HEK293 (cell line): ENCODE measurements around the gene MRPL54.

Experiments used
- CTCF ChIA-PET: fragments of 350-600 bp; formaldehyde crosslinking; extraction: SDS; loops from one replicate; lab custom pipeline; 2021; ENCODE audit warnings: antibody characterized with exemption; lab: Yijun Ruan, JAX
- POLR2A ChIA-PET: fragments of 300-600 bp; formaldehyde crosslinking; extraction: SDS; loops from one replicate; lab custom pipeline; 2020; ENCODE audit warnings: antibody characterized with exemption, inconsistent platforms; lab: Yijun Ruan, JAX
- H3K27ac ChIP-seq: fragments of 200-500 bp; sonication (Bioruptor generic); 2 replicates; pipeline ENCODE4 v1.5.1; 2014; ENCODE audit warnings: low read depth, low read length, control low read depth, inconsistent platforms; ENCODE audit errors: extremely low read depth
- H3K36me3 ChIP-seq, 2 experiments: fragments of 200-500 bp in 1 of 2; sonication (Bioruptor generic) in 1 of 2; 1 replicate in 1 of 2; 2 replicates in 1 of 2; pipeline ENCODE4 v1.5.1; 2014 to 2017; ENCODE audit warnings: inconsistent platforms in 2 of 2, low read length in 2 of 2; ENCODE audit not compliant: control insufficient read depth in 2 of 2, insufficient read depth in 1 of 2
- H3K4me1 ChIP-seq: fragments of 200-500 bp; sonication (Bioruptor generic); 2 replicates; pipeline ENCODE4 v1.5.1; 2014; ENCODE audit warnings: mild to moderate bottlenecking, low read length, inconsistent platforms; ENCODE audit not compliant: control insufficient read depth, insufficient read depth
- H3K4me3 ChIP-seq: 2 replicates; pipeline ENCODE4 v1.5.1; 2011; ENCODE audit warnings: low read depth, mild to moderate bottlenecking, control low read depth, low read length, moderate library complexity
- H3K9me3 ChIP-seq: fragments of 200-500 bp; sonication (Bioruptor generic); 2 replicates; pipeline ENCODE4 v1.5.1; 2014; ENCODE audit warnings: low read depth, low read length, inconsistent platforms; ENCODE audit not compliant: control insufficient read depth, insufficient read depth
- REST ChIP-seq: fragments of 450-650 bp; formaldehyde crosslinking; IDR thresholded peaks from 2 replicates; pipeline ENCODE4 v1.5.1; 2016; ENCODE audit warnings: missing biosample characterization, missing genetic modification characterization
- YY2 ChIP-seq: fragments of 450-650 bp; formaldehyde crosslinking; IDR thresholded peaks from 2 replicates; pipeline ENCODE4 v1.5.1; 2016; ENCODE audit warnings: missing biosample characterization, missing genetic modification characterization
- ZBTB49 ChIP-seq: fragments of 450-650 bp; formaldehyde crosslinking; IDR thresholded peaks from 2 replicates; pipeline ENCODE4 v1.5.1; 2016; ENCODE audit warnings: missing biosample characterization, missing genetic modification characterization, low read depth
- ZFP3 ChIP-seq: fragments of 450-650 bp; formaldehyde crosslinking; IDR thresholded peaks from 2 replicates; pipeline ENCODE4 v1.5.1; 2016; ENCODE audit warnings: low read depth, missing biosample characterization, missing genetic modification characterization
- ZNF112 ChIP-seq: fragments of 450-650 bp; formaldehyde crosslinking; IDR thresholded peaks from 2 replicates; pipeline ENCODE4 v1.5.0; 2017; ENCODE audit warnings: missing biosample characterization, missing genetic modification characterization
- ZNF121 ChIP-seq: fragments of 450-650 bp; formaldehyde crosslinking; IDR thresholded peaks from 2 replicates; pipeline ENCODE4 v1.5.1; 2016; ENCODE audit warnings: missing biosample characterization, missing genetic modification characterization
- ZNF169 ChIP-seq: fragments of 450-650 bp; formaldehyde crosslinking; IDR thresholded peaks from 2 replicates; pipeline ENCODE4 v1.5.1; 2016; ENCODE audit warnings: missing biosample characterization, missing genetic modification characterization
- ZNF214 ChIP-seq: fragments of 450-650 bp; formaldehyde crosslinking; IDR thresholded peaks from 2 replicates; pipeline ENCODE4 v1.5.1; 2017; ENCODE audit warnings: missing biosample characterization, mild to moderate bottlenecking, missing genetic modification characterization, borderline replicate concordance
- ZNF280C ChIP-seq: fragments of 450-650 bp; formaldehyde crosslinking; IDR thresholded peaks from 2 replicates; pipeline ENCODE4 v1.5.1; 2016; ENCODE audit warnings: missing biosample characterization, missing genetic modification characterization
- ZNF311 ChIP-seq: fragments of 450-650 bp; formaldehyde crosslinking; IDR thresholded peaks from 2 replicates; pipeline ENCODE4 v1.5.1; 2017; ENCODE audit warnings: missing biosample characterization, missing genetic modification characterization, borderline replicate concordance
- ZNF37A ChIP-seq: fragments of 450-650 bp; IDR thresholded peaks from 2 replicates; pipeline ENCODE4 v1.5.1; 2018; ENCODE audit warnings: missing biosample characterization, missing genetic modification characterization
- ZNF391 ChIP-seq: fragments of 450-650 bp; formaldehyde crosslinking; IDR thresholded peaks from 2 replicates; pipeline ENCODE4 v1.5.1; 2016; ENCODE audit warnings: low read depth, missing biosample characterization, missing genetic modification characterization, borderline replicate concordance
- ZNF416 ChIP-seq: fragments of 450-650 bp; formaldehyde crosslinking; IDR thresholded peaks from 2 replicates; pipeline ENCODE4 v1.5.1; 2016; ENCODE audit warnings: missing biosample characterization, missing genetic modification characterization
- ZNF501 ChIP-seq: fragments of 450-650 bp; formaldehyde crosslinking; IDR thresholded peaks from 2 replicates; pipeline ENCODE4 v1.5.1; 2016; ENCODE audit warnings: missing biosample characterization, missing genetic modification characterization
- ZNF544 ChIP-seq: fragments of 450-650 bp; formaldehyde crosslinking; IDR thresholded peaks from 2 replicates; pipeline ENCODE4 v1.5.0; 2017; ENCODE audit warnings: missing biosample characterization, missing genetic modification characterization
- ZNF580 ChIP-seq: fragments of 450-650 bp; formaldehyde crosslinking; IDR thresholded peaks from 2 replicates; pipeline ENCODE4 v1.5.1; 2016; ENCODE audit warnings: missing biosample characterization, missing genetic modification characterization
- ZNF610 ChIP-seq: fragments of 450-650 bp; formaldehyde crosslinking; IDR thresholded peaks from 2 replicates; pipeline ENCODE4 v1.5.1; 2016; ENCODE audit warnings: missing biosample characterization, missing genetic modification characterization, borderline replicate concordance
- ZNF626 ChIP-seq: fragments of 450-650 bp; sonication (Bioruptor Pico); formaldehyde crosslinking; IDR thresholded peaks from 2 replicates; pipeline ENCODE4 v1.5.1; 2018; ENCODE audit warnings: missing biosample characterization, missing genetic modification characterization, inconsistent platforms
- ZNF654 ChIP-seq: fragments of 450-650 bp; formaldehyde crosslinking; IDR thresholded peaks from 2 replicates; pipeline ENCODE4 v1.5.1; 2016; ENCODE audit warnings: low read depth, missing biosample characterization, missing genetic modification characterization
- ZNF692 ChIP-seq: fragments of 450-650 bp; formaldehyde crosslinking; IDR thresholded peaks from 2 replicates; pipeline ENCODE4 v1.5.1; 2016; ENCODE audit warnings: missing biosample characterization, missing genetic modification characterization
- ZNF768 ChIP-seq: fragments of 450-650 bp; formaldehyde crosslinking; IDR thresholded peaks from 2 replicates; pipeline ENCODE4 v1.5.1; 2018; ENCODE audit warnings: missing biosample characterization, mild to moderate bottlenecking, missing genetic modification characterization
- ZNF792 ChIP-seq: fragments of 450-650 bp; formaldehyde crosslinking; IDR thresholded peaks from 2 replicates; pipeline ENCODE4 v1.5.1; 2016; ENCODE audit warnings: missing biosample characterization, missing genetic modification characterization
- ZSCAN5A ChIP-seq: fragments of 450-650 bp; formaldehyde crosslinking; IDR thresholded peaks from 2 replicates; pipeline ENCODE4 v1.5.1; 2016; ENCODE audit warnings: missing biosample characterization, missing genetic modification characterization

The MRPL54 gene

GRCh38 chr19:3719868-3720267, 42.6 kb upstream of the MRPL54 start:
- no peaks in the 10 kb centered on the region for H3K9me3 ChIP-seq
- no peaks in the 10 kb centered on the region for H3K4me1 ChIP-seq
- H3K36me3 ChIP-seq: no peaks in the 10 kb centered on the region
- ChIA-PET POLR2A (no interaction called here), CTCF (interaction anchor here (0.7 to 2.2 kb wide), 6 partner anchors 11 to 59 kb away, joined by 3 to 10 read pairs (median 5); partner anchors contain the start of gene MRPL54)
- no peak overlapping the region for H3K4me3 ChIP-seq
- no peak for TF ChIP-seq ZNF501
- TF ChIP-seq ZNF121 (tag by site-specific recombination): peak; percentile 76; the same call in 1 of the 2 replicates
- TF ChIP-seq ZNF610 (tag by site-specific recombination): no peak
- TF ChIP-seq ZNF792 (tag by site-specific recombination): no peak
- TF ChIP-seq ZNF580: 0 out of 2 replicates have a peak, but pooled peaks have one; percentile 21
- TF ChIP-seq YY2 (tag by site-specific recombination): no peak
- no peak for TF ChIP-seq ZBTB49 (tag by site-specific recombination)
- TF ChIP-seq ZNF112: no peak
- peak; percentile 92 for TF ChIP-seq ZNF768 (tag by site-specific recombination)
- TF ChIP-seq ZNF214 (tag by site-specific recombination): no peak
- no peak for TF ChIP-seq ZNF169 (tag by site-specific recombination)
- no peak overlapping the region for H3K27ac ChIP-seq

GRCh38 chr19:3720349-3720917, 42.0 kb upstream of the MRPL54 start:
- H3K27ac ChIP-seq: no peak overlapping the region
- TF ChIP-seq ZNF416 (no peak), ZNF280C (tag by site-specific recombination) (no peak), ZNF692 (tag by site-specific recombination) (peak; percentile 51), ZNF580 (no peak), REST (tag by site-specific recombination) (no peak), ZNF654 (no peak), ZNF37A (tag by site-specific recombination) (no peak), ZNF544 (tag by site-specific recombination) (no peak), ZNF391 (tag by site-specific recombination) (no peak), ZFP3 (tag by site-specific recombination) (peak; percentile 90), ZNF311 (tag by site-specific recombination) (no peak), ZNF626 (tag by site-specific recombination) (no peak), ZSCAN5A (tag by site-specific recombination) (no peak)

More at GRCh38 chr19:3720349-3720917, 42.0 kb upstream of the MRPL54 start:
- ChIA-PET POLR2A (no interaction called here), CTCF (interaction anchor here (0.6 to 2.2 kb wide), 6 partner anchors 11 to 238 kb away, joined by 3 to 10 read pairs (median 5); partner anchors contain the start of gene MRPL54)
- no peaks in the 10 kb centered on the region for H3K4me1 ChIP-seq
- no peaks in the 10 kb centered on the region for H3K36me3 ChIP-seq
- H3K4me3 ChIP-seq: no peak overlapping the region
- H3K9me3 ChIP-seq: no peaks in the 10 kb centered on the region
